H1 (cell line): Measurements from ENCODE around the gene KLB. TPM values are rescaled to one million over a fixed set of nuclear protein-coding genes. Genes with fewer than 3 reads are reported as not detected.

Source experiments
- CTCF ChIA-PET: fragments of 300-600 bp; sonication (Branson Sonifier 250); formaldehyde crosslinking; loops from one replicate; lab custom pipeline; 2021; ENCODE audit not compliant: partially characterized antibody; lab: Charles Lee
- POLR2A ChIA-PET: fragments of 300-600 bp; sonication (Branson Sonifier 250); formaldehyde crosslinking; loops from one replicate; lab custom pipeline; 2021; ENCODE audit warnings: inconsistent platforms; ENCODE audit not compliant: partially characterized antibody; lab: Charles Lee
- DNase-seq, 2 experiments: peaks; one replicate each; pipeline versions ENCODE4 v3.0.0 to v3.0.0-alpha.2; 2010 to 2022; ENCODE audit warnings: low spot score in 2 of 2, low read depth in 1 of 2, mixed read lengths in 1 of 2
- FAIRE-seq: peaks from 2 replicates; lab custom pipeline; 2011; peaks lifted over from hg19 to GRCh38; lab: Jason Lieb, UNC
- H2AFZ ChIP-seq: 2 replicates; pipeline ENCODE4 v1.8.1; 2012; ENCODE audit warnings: low read length, inconsistent platforms
- H2AK5ac ChIP-seq: 2 replicates; pipeline ENCODE4 v1.6.1; 2013; ENCODE audit warnings: low read depth, low read length
- H2BK120ac ChIP-seq: replicated peaks from 2 replicates; pipeline ENCODE3; 2013; ENCODE audit warnings: low read depth, low read length, inconsistent platforms
- H2BK12ac ChIP-seq: 2 replicates; pipeline ENCODE4 v1.6.1; 2013; ENCODE audit warnings: low read depth, low read length
- H2BK15ac ChIP-seq: 2 replicates; pipeline ENCODE4 v1.6.1; 2013; ENCODE audit warnings: low read length
- H2BK20ac ChIP-seq: 2 replicates; pipeline ENCODE4 v1.6.1; 2013; ENCODE audit warnings: low read length
- H2BK5ac ChIP-seq: 2 replicates; pipeline ENCODE4 v1.6.1; 2013; ENCODE audit warnings: low read depth, low read length
- H3K14ac ChIP-seq: 2 replicates; pipeline ENCODE4 v1.6.1; 2013; ENCODE audit warnings: inconsistent platforms; ENCODE audit not compliant: insufficient read length
- H3K18ac ChIP-seq: 2 replicates; pipeline ENCODE4 v1.6.1; 2013; ENCODE audit warnings: low read length; ENCODE audit errors: extremely low read depth
- H3K23ac ChIP-seq: 2 replicates; pipeline ENCODE4 v1.6.1; 2013; ENCODE audit warnings: inconsistent platforms; ENCODE audit not compliant: insufficient read length
- H3K23me2 ChIP-seq: 2 replicates; pipeline ENCODE4 v1.6.1; 2013; ENCODE audit warnings: low read depth, low read length
- H3K27ac ChIP-seq: 2 replicates; pipeline ENCODE4 v1.6.1; 2011; ENCODE audit warnings: low read depth, low read length, inconsistent platforms
- H3K27me3 ChIP-seq, 4 experiments: replicated peaks in 1 of 4; 1 replicate in 1 of 4; 2 replicates in 3 of 4; pipeline versions ENCODE4 v1.6.1 to v1.8.1; 2011 to 2013; ENCODE audit warnings: low read length in 3 of 4, mild to moderate bottlenecking in 3 of 4, inconsistent platforms in 2 of 4, mixed read lengths in 2 of 4, moderate library complexity in 1 of 4; ENCODE audit not compliant: control insufficient read depth in 3 of 4, insufficient read depth in 3 of 4; ENCODE audit errors: extremely low read depth in 1 of 4
- H3K36me3 ChIP-seq, 4 experiments: 2 replicates each; pipeline versions ENCODE4 v1.6.1 to v1.8.1; 2011 to 2013; ENCODE audit warnings: mild to moderate bottlenecking in 4 of 4, low read length in 3 of 4, moderate library complexity in 2 of 4, control low read depth in 1 of 4, inconsistent platforms in 1 of 4; ENCODE audit not compliant: insufficient read depth in 4 of 4, control insufficient read depth in 2 of 4
- H3K4ac ChIP-seq: replicated peaks from 2 replicates; pipeline ENCODE3; 2013; ENCODE audit warnings: low read length, low read depth, mixed read lengths, inconsistent platforms; ENCODE audit not compliant: insufficient read length
- H3K4me1 ChIP-seq, 4 experiments: replicated peaks in 1 of 4; 1 replicate in 1 of 4; 2 replicates in 3 of 4; pipeline versions ENCODE4 v1.6.1 to v1.8.1; 2011 to 2013; ENCODE audit warnings: low read length in 3 of 4, inconsistent platforms in 2 of 4, mixed read lengths in 1 of 4; ENCODE audit not compliant: insufficient read depth in 4 of 4, control insufficient read depth in 3 of 4
- H3K4me2 ChIP-seq, 2 experiments: 2 replicates each; pipeline versions ENCODE4 v1.6.1 to v1.8.1; 2011 to 2013; ENCODE audit warnings: low read depth in 2 of 2, low read length in 2 of 2, control low read depth in 1 of 2, inconsistent platforms in 1 of 2, mild to moderate bottlenecking in 1 of 2; ENCODE audit not compliant: insufficient read depth in 1 of 2
- H3K4me3 ChIP-seq, 4 experiments: fragments of 200-600, 300-600 bp in 1 of 4; sonication (generic), shearing (Covaris generic), sonication (Bioruptor Twin) in 1 of 4; 2 replicates each; pipeline versions ENCODE4 v1.5.1 to v1.8.1; 2011 to 2016; ENCODE audit warnings: low read length in 4 of 4, low read depth in 3 of 4, control low read depth in 2 of 4, inconsistent platforms in 2 of 4, mild to moderate bottlenecking in 2 of 4, mixed read lengths in 1 of 4, moderate library complexity in 1 of 4; ENCODE audit not compliant: insufficient read depth in 2 of 4; ENCODE audit errors: extremely low read depth in 1 of 4
- H3K56ac ChIP-seq: replicated peaks from 2 replicates; pipeline ENCODE3; 2013; ENCODE audit warnings: low read depth, mild to moderate bottlenecking, mixed read lengths, low read length, inconsistent platforms; ENCODE audit not compliant: insufficient read length
- H3K79me1 ChIP-seq: 2 replicates; pipeline ENCODE4 v1.6.1; 2013; ENCODE audit warnings: low read depth, low read length, control low read depth
- H3K79me2 ChIP-seq, 2 experiments: 2 replicates each; pipeline versions ENCODE4 v1.6.1 to v1.8.1; 2012 to 2013; ENCODE audit warnings: low read length in 2 of 2, mild to moderate bottlenecking in 2 of 2, inconsistent platforms in 1 of 2; ENCODE audit not compliant: insufficient read depth in 2 of 2, control insufficient read depth in 1 of 2
- H3K9ac ChIP-seq, 4 experiments: replicated peaks in 1 of 4; 1 replicate in 1 of 4; 2 replicates in 3 of 4; pipeline versions ENCODE4 v1.6.1 to v1.8.1; 2011 to 2013; ENCODE audit warnings: low read depth in 3 of 4, low read length in 3 of 4, control low read depth in 2 of 4, mild to moderate bottlenecking in 2 of 4, moderate library complexity in 2 of 4, inconsistent platforms in 1 of 4; ENCODE audit errors: extremely low read depth in 1 of 4
- H3K9me3 ChIP-seq, 2 experiments: 2 replicates each; pipeline versions ENCODE4 v1.6.1 to v1.8.1; 2012 to 2013; ENCODE audit warnings: mild to moderate bottlenecking in 2 of 2, moderate library complexity in 2 of 2, control low read depth in 1 of 2, inconsistent platforms in 1 of 2, low read depth in 1 of 2, low read length in 1 of 2, mixed read lengths in 1 of 2; ENCODE audit not compliant: insufficient read depth in 2 of 2
- H4K20me1 ChIP-seq, 2 experiments: replicated peaks in 1 of 2; 2 replicates each; pipeline versions ENCODE3 to v1.8.1; 2011 to 2013; ENCODE audit warnings: inconsistent platforms in 2 of 2, low read length in 2 of 2, mild to moderate bottlenecking in 1 of 2; ENCODE audit not compliant: insufficient read depth in 2 of 2, control insufficient read depth in 1 of 2
- H4K5ac ChIP-seq: 2 replicates; pipeline ENCODE4 v1.6.1; 2013; ENCODE audit warnings: low read length, low read depth, mixed read lengths, inconsistent platforms; ENCODE audit not compliant: insufficient read length
- H4K8ac ChIP-seq: 2 replicates; pipeline ENCODE4 v1.8.0; 2013; ENCODE audit warnings: mild to moderate bottlenecking, moderate library complexity, low read length, inconsistent platforms; ENCODE audit not compliant: insufficient read depth; ENCODE audit errors: extremely low read depth
- H4K91ac ChIP-seq: replicated peaks from 2 replicates; pipeline ENCODE3; 2013; ENCODE audit warnings: low read length, mixed read lengths, inconsistent platforms; ENCODE audit not compliant: insufficient read length
- BRCA1 ChIP-seq: IDR thresholded peaks from 2 replicates; pipeline ENCODE4 v1.6.1; 2012; ENCODE audit warnings: low read depth, low read length, improper control_type of control experiment
- CHD2 ChIP-seq: IDR thresholded peaks from 2 replicates; pipeline ENCODE4 v1.6.1; 2012; ENCODE audit warnings: low read length, improper control_type of control experiment
- HDAC6 ChIP-seq: IDR thresholded peaks from one replicate; pipeline ENCODE4 v1.7.1; 2012; ENCODE audit warnings: low read depth, mild to moderate bottlenecking, inconsistent platforms, low read length, moderate library complexity
- KDM5A ChIP-seq: fragments of 200-600 bp; IDR thresholded peaks from 2 replicates; pipeline ENCODE4 v1.7.1; 2012; ENCODE audit warnings: mild to moderate bottlenecking, low read length, inconsistent platforms, mixed read lengths
- MAFK ChIP-seq: IDR thresholded peaks from 2 replicates; pipeline ENCODE4 v1.6.1; 2012; ENCODE audit warnings: low read depth, mild to moderate bottlenecking, improper control_type of control experiment, low read length
- RAD21 ChIP-seq, 2 experiments: IDR thresholded peaks in 1 of 2; conservative IDR thresholded peaks in 1 of 2; 2 replicates each; pipeline ENCODE4 v1.6.1; 2011; ENCODE audit warnings: low read depth in 2 of 2, low read length in 2 of 2, improper control_type of control experiment in 1 of 2, inconsistent platforms in 1 of 2, mild to moderate bottlenecking in 1 of 2, moderate library complexity in 1 of 2
- SIRT6 ChIP-seq: IDR thresholded peaks from one replicate; pipeline ENCODE4 v1.7.1; 2012; ENCODE audit warnings: low read length, inconsistent platforms
- SP1 ChIP-seq: IDR thresholded peaks from 2 replicates; pipeline ENCODE4 v1.6.1; 2011; ENCODE audit warnings: low read depth, low read length
- SRF ChIP-seq: IDR thresholded peaks from 2 replicates; pipeline ENCODE4 v1.6.1; 2011; ENCODE audit warnings: mild to moderate bottlenecking, low read depth, low read length, moderate library complexity
- TBP ChIP-seq: IDR thresholded peaks from 2 replicates; pipeline ENCODE4 v1.6.1; 2011; ENCODE audit warnings: low read depth, low read length, improper control_type of control experiment
- WGBS, 2 experiments: shearing (Covaris generic) in 1 of 2; methylation state at CpG; one replicate each; pipeline versions ENCODE4 v1.1.6 to v1.1.7; 2013 to 2015; ENCODE audit warnings: low lambda C conversion rate in 2 of 2, mixed read lengths in 2 of 2, inconsistent platforms in 1 of 2, low coverage in 1 of 2, missing lambda C conversion rate in 1 of 2; ENCODE audit not compliant: insufficient replicate concordance in 2 of 2, insufficient coverage in 1 of 2, insufficient read length in 1 of 2; ENCODE audit errors: extremely low coverage in 1 of 2, missing lambda C conversion rate in 1 of 2; 5-methylcytosine and 5-hydroxymethylcytosine counted together
- polyA plus RNA-seq, 7 experiments: library from polyadenylated mRNA; depleted of rRNA in 3 of 7; stranded (reverse) in 5 of 7; unstranded in 2 of 7; fragments of >200 nt in 5 of 7; fragments of 200-250 nt in 2 of 7; gene quantifications; 1 replicate in 5 of 7; 2 replicates in 1 of 7; 4 replicates in 1 of 7; pipeline versions ENCODE4 v1.2.1 to v1.2.3, GENCODE V29; 2011 to 2013; ENCODE audit warnings: missing spikeins in 2 of 7, mixed read lengths in 2 of 7
- total RNA-seq: library from RNA; stranded (reverse); fragmentation: NEBNext Ultra II Directional; extraction: Animal tissue kit (Norgen Biotek cat#: 25700); gene quantifications from 2 replicates; pipeline ENCODE4 v1.2.1, GENCODE V29; 2021

KLB gene
- total and polyA plus RNA-seq, 2 of the 8 experiments (the other 6 are each of a cell fraction or from before 2014, with no cell fraction given): 0.03 TPM; not detected in 1

DNA sequence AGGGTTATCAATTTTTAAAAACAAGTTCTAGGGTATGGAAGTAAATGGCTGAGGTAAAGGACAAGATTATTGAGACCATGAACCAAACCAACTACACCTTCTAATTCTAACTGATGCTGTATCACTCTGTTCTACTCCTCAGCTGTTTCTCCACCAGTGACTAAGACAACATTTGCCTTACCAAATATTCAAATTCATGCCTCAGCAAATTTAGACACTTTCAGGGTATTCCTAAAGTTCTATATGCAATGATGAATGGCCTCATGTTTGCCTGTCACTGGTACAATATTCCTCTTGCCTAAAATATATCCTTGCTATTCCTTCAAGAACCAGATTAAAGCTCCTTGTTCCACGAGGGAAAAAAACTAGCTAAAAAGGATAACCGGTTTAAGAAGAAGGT lies 47.0 kb downstream of the KLB start:
- Histone ChIP-seq H3K4me1 (peaks cover 0 to 4% (median 2%) of the 10 kb centered on the region in 4 experiments; a peak in 2 of 7 replicates), H4K91ac (no peak overlapping the region), H4K8ac (no peak overlapping the region), H2BK15ac (no peak overlapping the region), H3K36me3 (peaks cover 31 to 81% (median 57%) of the 10 kb centered on the region in 4 experiments), H2BK20ac (no peak overlapping the region), H2BK120ac (no peak overlapping the region), H4K5ac (no peak overlapping the region)
- POLR2A ChIA-PET: interaction anchor here (0.6 to 5.4 kb wide), 10 partner anchors 10 to 130 kb away, joined by 3 to 49 read pairs (median 4); partner anchors contain the start of gene RFC1
- no peak for DNase-seq
- no peak for FAIRE-seq
- no peak for TF ChIP-seq SIRT6
- no peak for TF ChIP-seq BRCA1
- no peak for TF ChIP-seq RAD21 (IDR thresholded peaks at IDR 0.05 in 1 of 2, conservative IDR thresholded peaks at IDR 0.05 in 1 of 2; ENCODE audit: low read depth in 2 of 2, low read length in 2 of 2)
- TF ChIP-seq MAFK: no peak
- no peak for TF ChIP-seq SP1
- TF ChIP-seq SRF: no peak
- no peak for TF ChIP-seq CHD2
- TF ChIP-seq HDAC6: no peak
- TF ChIP-seq TBP: no peak
- no peak for TF ChIP-seq KDM5A
- TF ChIP-seq, all 59 proteins: peak for 0
- no peak overlapping the region for H2AK5ac ChIP-seq
- no peak overlapping the region for H3K4ac ChIP-seq
- H2BK12ac ChIP-seq: no peak overlapping the region
- no peaks in the 10 kb centered on the region for H3K27me3 ChIP-seq
- no peak overlapping the region for H3K14ac ChIP-seq
- H4K20me1 ChIP-seq: peaks cover 8 to 13% of the 10 kb centered on the region in 2 experiments
- CTCF ChIA-PET: no interaction called here
- H3K23me2 ChIP-seq: peaks cover 2% of the 10 kb centered on the region; the same call in 1 of the 2 replicates
- no peak overlapping the region for H3K18ac ChIP-seq
- no peak overlapping the region for H3K4me3 ChIP-seq
- no peak overlapping the region for H3K56ac ChIP-seq
- WGBS, 2 experiments: 95% methylated on average over 2 of the region's 2 CpGs; no CpG with 5 or more reads in 1 of the 2 experiments
- no peaks in the 10 kb centered on the region for H3K9me3 ChIP-seq
- H3K79me1 ChIP-seq: no peaks in the 10 kb centered on the region; the same call in 1 of the 2 replicates
- peaks cover 0 to 35% of the 10 kb centered on the region in 2 experiments; a peak in 3 of 4 replicates for H3K79me2 ChIP-seq
- H3K27ac ChIP-seq: no peak overlapping the region
- H3K23ac ChIP-seq: no peak overlapping the region
- H3K4me2 ChIP-seq: no peak overlapping the region
- H3K9ac ChIP-seq: no peak overlapping the region
- no peak overlapping the region for H2AFZ ChIP-seq
- H2BK5ac ChIP-seq: no peak overlapping the region
